Natural killer cell (primary cell): Measurements from ENCODE around the gene FXYD6. TPM values are rescaled to one million over a fixed set of nuclear protein-coding genes. Genes with fewer than 3 reads are reported as not detected.

Experiments used
- ATAC-seq, 3 donors: fragments of 150-1000 bp in 2 of 3; fragments of 200-7000 bp in 1 of 3; cut with Tn5 transposase; 1 replicate in 1 of 3; 2 replicates in 2 of 3; pipeline ENCODE4 v1.10.0; 2021; ENCODE audit warnings: mild to moderate bottlenecking in 2 of 3, moderate library complexity in 2 of 3
- DNase-seq, 2 donors: peaks; one replicate each; pipeline versions ENCODE4 v3.0.0 to v3.0.0-alpha.2; 2013 to 2021; ENCODE audit warnings: mixed read lengths in 1 of 2
- H3K27ac ChIP-seq: one replicate; pipeline ENCODE4 v1.5.1; 2013; ENCODE audit warnings: mild to moderate bottlenecking, low read length
- H3K27me3 ChIP-seq: one replicate; pipeline ENCODE4 v1.6.1; 2013; ENCODE audit warnings: low read length; ENCODE audit not compliant: control insufficient read depth, insufficient read depth
- H3K36me3 ChIP-seq: one replicate; pipeline ENCODE4 v1.6.1; 2013; ENCODE audit warnings: low read length; ENCODE audit not compliant: control insufficient read depth, insufficient read depth
- H3K4me1 ChIP-seq: one replicate; pipeline ENCODE4 v1.6.1; 2013; ENCODE audit warnings: low read length; ENCODE audit not compliant: control insufficient read depth, insufficient read depth
- H3K4me3 ChIP-seq: one replicate; pipeline ENCODE4 v1.5.1; 2013; ENCODE audit warnings: low read length
- H3K9me3 ChIP-seq: one replicate; pipeline ENCODE4 v1.6.1; 2013; ENCODE audit warnings: low read length; ENCODE audit not compliant: control insufficient read depth, insufficient read depth
- H3K27ac Mint-ChIP-seq, 2 donors: one replicate each; pipeline ENCODE4 v1.8.0; 2022; ENCODE audit warnings: mild to moderate bottlenecking in 2 of 2, mixed read lengths in 2 of 2, moderate library complexity in 1 of 2
- H3K27me3 Mint-ChIP-seq, 2 donors: one replicate each; pipeline ENCODE4 v1.8.0; 2022; ENCODE audit warnings: low read depth in 2 of 2, mixed read lengths in 2 of 2
- H3K36me3 Mint-ChIP-seq: one replicate; pipeline ENCODE4 v1.8.0; 2022; ENCODE audit warnings: mixed read lengths
- H3K4me1 Mint-ChIP-seq, 2 donors: one replicate each; pipeline ENCODE4 v1.8.0; 2022; ENCODE audit warnings: mixed read lengths in 2 of 2
- H3K4me3 Mint-ChIP-seq: one replicate; pipeline ENCODE4 v1.8.0; 2022; ENCODE audit warnings: mild to moderate bottlenecking, moderate library complexity, mixed read lengths
- H3K9me3 Mint-ChIP-seq, 2 donors: one replicate each; pipeline ENCODE4 v1.8.0; 2022; ENCODE audit warnings: mixed read lengths in 2 of 2
- WGBS: methylation state at CpG from one replicate; pipeline ENCODE4 v1.1.7; 2013; ENCODE audit warnings: missing lambda C conversion rate; ENCODE audit not compliant: insufficient coverage; 5-methylcytosine and 5-hydroxymethylcytosine counted together
- intact Hi-C: fragments of 100-400 bp; cut with micrococcal nuclease; formaldehyde crosslinking; loops from one replicate; pipeline ENCODE4 v1.14.2; 2022
- total RNA-seq, 4 donors: library from RNA; stranded (reverse); fragments of 120-200 nt in 1 of 4; gene quantifications; one replicate each; pipeline versions ENCODE4 v1.2.3 to v1.2.4, GENCODE V29; 2013 to 2022
- TF ChIP-seq, protein P1 (sequence below): fragments of 200-600 bp; IDR thresholded peaks from one replicate; pipeline ENCODE4 v1.8.0; 2022; ENCODE audit warnings: antibody characterized with exemption

The FXYD6 gene
- total RNA-seq, 3 donors from 2014 or later (not counting 1 experiment from before 2014, with no cell fraction given) = 0.20 to 0.90 TPM; not detected in 1

DNA sequence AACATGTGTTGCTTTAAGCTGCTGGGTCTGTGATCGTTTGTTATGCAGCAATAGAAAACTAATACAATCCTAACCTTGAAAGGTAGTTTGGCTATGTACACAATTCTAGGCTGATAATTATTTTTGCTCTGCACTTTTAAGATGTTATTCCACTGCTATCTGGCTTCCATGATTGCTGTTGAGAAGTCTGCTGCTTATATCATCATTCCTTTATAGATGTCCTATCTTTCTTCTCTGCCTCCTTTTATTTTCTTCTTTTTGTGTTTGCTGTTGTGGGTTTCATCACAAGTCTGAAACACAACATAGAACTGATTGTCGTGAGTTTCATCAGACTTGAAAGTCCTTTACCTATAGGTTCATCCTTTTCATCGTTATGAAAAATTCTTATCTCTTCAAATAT, 24.1 kb downstream of the FXYD6 start:
- no peak for ATAC-seq
- H3K27ac Mint-ChIP-seq = no peak overlapping the region
- H3K9me3 ChIP-seq = no peaks in the 10 kb centered on the region
- H3K4me3 ChIP-seq = no peak overlapping the region
- H3K27me3 Mint-ChIP-seq = peaks cover 28 to 31% of the 10 kb centered on the region in 2 donors
- no peak for DNase-seq
- peaks cover 10 to 11% of the 10 kb centered on the region in 2 donors for H3K4me1 Mint-ChIP-seq
- H3K27ac ChIP-seq = no peak overlapping the region
- H3K9me3 Mint-ChIP-seq = no peaks in the 10 kb centered on the region
- H3K36me3 ChIP-seq = no peaks in the 10 kb centered on the region
- intact Hi-C loops = no loop called here
- H3K4me3 Mint-ChIP-seq = no peak overlapping the region
- H3K27me3 ChIP-seq = peaks cover 11% of the 10 kb centered on the region
- H3K36me3 Mint-ChIP-seq = peaks cover 7% of the 10 kb centered on the region
- peaks cover 12% of the 10 kb centered on the region for H3K4me1 ChIP-seq
- 96% methylated on average over 2 of the region's 3 CpGs for WGBS
- TF ChIP-seq, protein P1, sequence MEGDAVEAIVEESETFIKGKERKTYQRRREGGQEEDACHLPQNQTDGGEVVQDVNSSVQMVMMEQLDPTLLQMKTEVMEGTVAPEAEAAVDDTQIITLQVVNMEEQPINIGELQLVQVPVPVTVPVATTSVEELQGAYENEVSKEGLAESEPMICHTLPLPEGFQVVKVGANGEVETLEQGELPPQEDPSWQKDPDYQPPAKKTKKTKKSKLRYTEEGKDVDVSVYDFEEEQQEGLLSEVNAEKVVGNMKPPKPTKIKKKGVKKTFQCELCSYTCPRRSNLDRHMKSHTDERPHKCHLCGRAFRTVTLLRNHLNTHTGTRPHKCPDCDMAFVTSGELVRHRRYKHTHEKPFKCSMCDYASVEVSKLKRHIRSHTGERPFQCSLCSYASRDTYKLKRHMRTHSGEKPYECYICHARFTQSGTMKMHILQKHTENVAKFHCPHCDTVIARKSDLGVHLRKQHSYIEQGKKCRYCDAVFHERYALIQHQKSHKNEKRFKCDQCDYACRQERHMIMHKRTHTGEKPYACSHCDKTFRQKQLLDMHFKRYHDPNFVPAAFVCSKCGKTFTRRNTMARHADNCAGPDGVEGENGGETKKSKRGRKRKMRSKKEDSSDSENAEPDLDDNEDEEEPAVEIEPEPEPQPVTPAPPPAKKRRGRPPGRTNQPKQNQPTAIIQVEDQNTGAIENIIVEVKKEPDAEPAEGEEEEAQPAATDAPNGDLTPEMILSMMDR = no peak

DNA sequence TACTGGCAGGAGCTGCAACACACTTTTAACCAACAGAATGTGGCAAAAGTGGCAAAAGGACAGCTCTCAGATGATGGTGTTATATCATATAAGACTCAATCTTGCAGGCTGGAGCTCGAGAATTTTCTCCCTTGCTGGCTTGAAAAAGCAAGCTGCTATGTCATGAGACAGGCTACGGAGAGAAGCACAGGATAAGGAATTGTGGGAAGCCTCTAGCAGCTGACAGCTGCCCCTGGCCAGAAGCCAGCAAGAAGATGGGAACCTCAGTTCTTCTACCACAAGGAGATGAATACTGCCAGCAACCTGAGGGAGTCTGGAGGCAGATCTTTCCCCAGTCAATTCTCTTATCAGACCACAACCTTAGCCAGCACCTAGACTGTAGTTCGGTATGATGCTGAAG, 24.6 kb downstream of the FXYD6 start:
- no peak for ATAC-seq
- no peaks in the 10 kb centered on the region for H3K9me3 ChIP-seq
- Mint-ChIP-seq H3K27ac (no peak overlapping the region), H3K4me1 (peaks cover 10 to 11% of the 10 kb centered on the region in 2 donors), H3K36me3 (peaks cover 7% of the 10 kb centered on the region), H3K4me3 (no peak overlapping the region), H3K27me3 (peaks cover 28 to 30% of the 10 kb centered on the region in 2 donors), H3K9me3 (no peaks in the 10 kb centered on the region)
- intact Hi-C loops = no loop called here
- WGBS = 64% methylated on average over 3 of the region's 3 CpGs
- peaks cover 11% of the 10 kb centered on the region for H3K27me3 ChIP-seq
- H3K4me3 ChIP-seq = no peak overlapping the region
- H3K4me1 ChIP-seq = peaks cover 12% of the 10 kb centered on the region
- no peak overlapping the region for H3K27ac ChIP-seq
- H3K36me3 ChIP-seq = no peaks in the 10 kb centered on the region
- no peak for DNase-seq
- TF ChIP-seq, protein P1 = no peak

DNA sequence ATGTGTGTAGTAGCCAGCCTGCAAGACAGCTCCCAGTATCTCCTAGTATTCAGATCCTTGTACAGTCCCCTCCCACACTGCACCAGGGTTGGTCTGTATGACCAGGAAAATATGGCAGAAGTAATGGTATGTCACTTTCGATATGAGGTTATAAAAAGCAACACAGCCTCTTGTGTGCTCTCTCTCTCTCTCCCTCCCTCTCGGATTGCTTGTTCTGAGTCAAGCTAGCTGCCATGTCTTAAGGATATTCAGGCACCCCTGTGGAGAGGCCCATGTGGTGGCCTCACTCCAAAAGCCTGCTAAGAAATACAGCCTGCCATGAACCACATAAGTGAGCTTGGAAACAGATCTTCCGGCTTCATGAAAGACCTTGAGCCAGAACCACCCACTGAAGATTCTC, 25.4 kb downstream of the FXYD6 start:
- Histone ChIP-seq H3K4me3 (no peak overlapping the region), H3K27me3 (peaks cover 11% of the 10 kb centered on the region), H3K36me3 (no peaks in the 10 kb centered on the region), H3K27ac (no peak overlapping the region), H3K4me1 (peaks cover 12% of the 10 kb centered on the region), H3K9me3 (no peaks in the 10 kb centered on the region)
- Mint-ChIP-seq H3K27me3 (peaks cover 26 to 28% of the 10 kb centered on the region in 2 donors), H3K36me3 (peaks cover 7% of the 10 kb centered on the region), H3K9me3 (no peaks in the 10 kb centered on the region), H3K27ac (no peak overlapping the region), H3K4me3 (no peak overlapping the region), H3K4me1 (peaks cover 10 to 11% of the 10 kb centered on the region in 2 donors)
- ATAC-seq = no peak
- no peak for DNase-seq
- WGBS = 86% methylated on average over 3 of the region's 3 CpGs
- TF ChIP-seq, protein P1 = no peak
- intact Hi-C loops = no loop called here

DNA sequence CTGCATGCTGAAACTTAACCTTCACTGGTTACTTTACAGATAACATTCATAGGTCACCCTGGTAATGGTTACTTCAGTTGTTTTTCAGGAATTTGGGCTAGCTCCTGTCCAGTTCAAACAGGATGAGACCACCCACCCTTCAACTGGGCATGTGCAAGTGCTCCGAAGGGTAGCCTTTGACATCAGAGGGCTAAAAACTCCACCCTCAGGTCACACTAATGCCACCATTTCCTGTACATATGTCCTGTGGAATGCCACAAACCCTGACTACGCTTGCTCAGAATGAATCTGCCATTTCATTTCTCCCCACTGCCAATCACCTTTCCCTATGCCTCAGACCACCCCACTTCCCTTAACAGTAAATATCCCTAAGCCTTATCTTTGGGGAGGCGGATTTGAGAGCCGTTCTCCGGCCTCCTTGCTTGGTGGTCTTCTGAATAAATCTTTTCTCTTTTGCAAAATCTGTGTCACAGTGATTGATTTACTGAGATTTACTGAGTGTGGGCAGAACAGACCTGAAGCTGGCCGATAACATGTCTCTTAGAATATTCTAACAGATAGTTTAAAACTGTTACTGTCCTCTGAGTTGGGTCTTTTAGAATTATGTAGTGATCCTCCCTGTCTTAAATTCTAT, 26.6 kb downstream of the FXYD6 start:
- Mint-ChIP-seq H3K27ac (peak overlapping the region in 1 of 2 donors; percentile 32), H3K36me3 (peaks cover 7% of the 10 kb centered on the region), H3K27me3 (peaks cover 20 to 28% of the 10 kb centered on the region in 2 donors), H3K4me1 (peaks cover 10 to 11% of the 10 kb centered on the region in 2 donors), H3K9me3 (no peaks in the 10 kb centered on the region), H3K4me3 (peak overlapping the region; percentile 0)
- Histone ChIP-seq H3K27me3 (peaks cover 11% of the 10 kb centered on the region), H3K9me3 (no peaks in the 10 kb centered on the region), H3K4me3 (no peak overlapping the region), H3K27ac (no peak overlapping the region), H3K36me3 (no peaks in the 10 kb centered on the region), H3K4me1 (peaks cover 12% of the 10 kb centered on the region)
- intact Hi-C loops = no loop called here
- ATAC-seq (peak; percentile 71 to 98 (median 85)), DNase-seq (peak in 1 of 2 donors; percentile 26)
- 40% methylated on average over 6 of the region's 6 CpGs for WGBS
- TF ChIP-seq, protein P1 = no peak
